Bronchial epithelial cell (primary cell): ENCODE results near the gene EPHB1. TPM values are rescaled to one million over a fixed set of nuclear protein-coding genes. Genes with fewer than 3 reads are reported as not detected.

Source experiments
- DNase-seq: peaks from one replicate; pipeline ENCODE4 v3.0.0-alpha.2; 2010; ENCODE audit warnings: low read depth
- FAIRE-seq: peaks from 2 replicates; lab custom pipeline; 2011; peaks lifted over from hg19 to GRCh38; lab: Jason Lieb, UNC
- H3K27me3 ChIP-seq: 2 replicates; pipeline ENCODE4 v1.5.1; 2011; ENCODE audit warnings: low read length; ENCODE audit not compliant: control insufficient read depth, insufficient read depth
- H3K36me3 ChIP-seq: 2 replicates; pipeline ENCODE4 v1.5.1; 2011; ENCODE audit warnings: low read length; ENCODE audit not compliant: control insufficient read depth, insufficient read depth
- H3K4me3 ChIP-seq: 2 replicates; pipeline ENCODE4 v1.5.1; 2011; ENCODE audit warnings: mild to moderate bottlenecking, low read depth, low read length, control low read depth
- total RNA-seq: library from RNA; depleted of rRNA; stranded (reverse); fragments of >200 nt; gene quantifications from 2 replicates; pipeline ENCODE4 v1.2.1, GENCODE V29; 2014
- TF ChIP-seq, protein P1 (sequence below): IDR thresholded peaks from 2 replicates; pipeline ENCODE4 v1.5.1; 2011; ENCODE audit warnings: mild to moderate bottlenecking, moderate library complexity, low read length, control low read depth, inconsistent platforms; ENCODE audit not compliant: insufficient read depth, severe bottlenecking

Gene EPHB1
- total RNA-seq, 1 donor from 2014 or later: under 0.01 TPM

DNA sequence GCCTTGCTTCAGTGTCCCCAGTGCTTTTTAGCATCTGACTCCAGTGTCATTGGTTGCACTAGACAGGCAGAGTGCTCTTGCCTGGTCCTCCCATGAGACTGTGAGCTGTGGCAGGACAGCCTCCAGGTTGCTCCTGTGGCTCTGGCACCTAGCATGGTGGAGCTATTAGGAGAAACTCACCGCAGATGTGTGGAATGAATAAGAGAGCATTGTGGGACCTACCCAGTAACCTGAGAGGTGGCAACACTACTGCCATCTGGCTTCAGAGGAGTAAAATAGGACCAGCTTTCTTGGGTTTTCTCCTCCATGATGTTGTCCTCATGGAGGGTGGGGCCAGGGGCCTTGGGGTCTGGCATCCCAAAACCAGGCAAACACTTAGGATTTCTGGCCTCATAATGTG is 183.6 kb downstream of the EPHB1 start:
- no peak for FAIRE-seq

DNA sequence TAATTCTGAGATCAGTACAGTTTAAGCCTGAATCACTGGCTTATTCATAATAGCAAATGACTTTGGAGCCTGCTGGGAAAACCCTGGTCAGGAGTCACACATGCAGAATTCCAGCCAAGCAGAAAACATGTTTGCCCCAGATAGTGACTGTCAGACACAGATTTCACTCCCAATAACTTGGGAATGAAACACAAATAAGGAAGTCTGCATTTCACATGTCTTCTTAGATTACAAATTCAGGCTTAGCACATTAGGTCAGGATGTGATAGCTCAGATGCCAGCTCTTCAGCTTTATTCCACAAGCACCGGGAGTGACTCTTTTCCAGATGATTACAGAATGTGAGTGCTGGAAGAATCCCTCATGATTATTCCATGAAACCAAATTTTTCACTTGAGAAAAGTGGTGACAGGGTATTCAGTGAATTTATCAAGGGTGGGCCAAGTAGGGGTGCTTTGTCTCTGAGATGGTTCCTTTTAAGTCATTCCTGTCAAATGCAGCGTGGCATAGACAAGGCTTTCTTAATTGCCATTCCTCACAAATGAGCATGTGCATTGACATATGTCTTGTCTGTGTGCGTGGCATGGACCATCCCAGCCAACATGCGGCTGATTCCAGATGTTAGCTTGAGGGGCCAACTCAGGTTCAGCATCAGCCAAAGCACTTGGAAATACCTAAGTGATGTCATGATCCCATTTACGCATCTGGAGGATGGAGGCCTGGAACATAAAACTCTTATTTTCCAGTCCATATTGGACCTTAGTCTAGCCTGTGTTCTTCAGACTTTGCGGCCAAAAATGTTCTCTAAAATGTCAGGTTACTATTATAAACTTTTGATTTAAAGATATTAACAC is 191.0 kb downstream of the EPHB1 start:
- TF ChIP-seq, protein P1, sequence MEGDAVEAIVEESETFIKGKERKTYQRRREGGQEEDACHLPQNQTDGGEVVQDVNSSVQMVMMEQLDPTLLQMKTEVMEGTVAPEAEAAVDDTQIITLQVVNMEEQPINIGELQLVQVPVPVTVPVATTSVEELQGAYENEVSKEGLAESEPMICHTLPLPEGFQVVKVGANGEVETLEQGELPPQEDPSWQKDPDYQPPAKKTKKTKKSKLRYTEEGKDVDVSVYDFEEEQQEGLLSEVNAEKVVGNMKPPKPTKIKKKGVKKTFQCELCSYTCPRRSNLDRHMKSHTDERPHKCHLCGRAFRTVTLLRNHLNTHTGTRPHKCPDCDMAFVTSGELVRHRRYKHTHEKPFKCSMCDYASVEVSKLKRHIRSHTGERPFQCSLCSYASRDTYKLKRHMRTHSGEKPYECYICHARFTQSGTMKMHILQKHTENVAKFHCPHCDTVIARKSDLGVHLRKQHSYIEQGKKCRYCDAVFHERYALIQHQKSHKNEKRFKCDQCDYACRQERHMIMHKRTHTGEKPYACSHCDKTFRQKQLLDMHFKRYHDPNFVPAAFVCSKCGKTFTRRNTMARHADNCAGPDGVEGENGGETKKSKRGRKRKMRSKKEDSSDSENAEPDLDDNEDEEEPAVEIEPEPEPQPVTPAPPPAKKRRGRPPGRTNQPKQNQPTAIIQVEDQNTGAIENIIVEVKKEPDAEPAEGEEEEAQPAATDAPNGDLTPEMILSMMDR: no peak
- H3K36me3 ChIP-seq: no peaks in the 10 kb centered on the region
- peak; percentile 4 for DNase-seq
- no peak for FAIRE-seq
- no peaks in the 10 kb centered on the region for H3K27me3 ChIP-seq
- H3K4me3 ChIP-seq: no peak overlapping the region

More for the DNA sequence above, 183.6 kb downstream of the EPHB1 start:
- H3K4me3 ChIP-seq: no peak overlapping the region
- DNase-seq: no peak
- no peaks in the 10 kb centered on the region for H3K27me3 ChIP-seq
- no peaks in the 10 kb centered on the region for H3K36me3 ChIP-seq
- TF ChIP-seq, protein P1: no peak

DNA sequence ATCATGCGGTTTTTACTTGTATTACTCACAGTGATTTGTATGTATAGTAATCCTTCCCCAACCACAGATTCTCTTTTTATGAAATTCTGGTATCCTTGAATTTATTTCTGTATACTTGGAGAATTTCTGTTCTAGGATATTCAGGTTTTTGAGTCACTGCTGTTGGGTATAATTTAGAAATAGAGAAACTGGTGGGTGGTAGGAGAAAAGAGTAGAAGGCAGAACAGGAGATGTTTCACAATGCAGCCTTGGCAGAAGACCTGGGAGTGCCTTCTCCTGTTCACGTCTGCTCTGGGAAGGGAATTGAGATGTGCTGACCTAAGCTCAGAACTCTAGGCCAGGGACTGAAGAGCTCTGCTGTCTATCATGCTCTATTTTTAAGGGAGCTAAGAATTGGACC is 193.6 kb downstream of the EPHB1 start:
- Histone ChIP-seq H3K4me3 (no peak overlapping the region), H3K27me3 (no peaks in the 10 kb centered on the region), H3K36me3 (no peaks in the 10 kb centered on the region)
- FAIRE-seq (no peak), DNase-seq (no peak)
- TF ChIP-seq, protein P1: no peak

DNA sequence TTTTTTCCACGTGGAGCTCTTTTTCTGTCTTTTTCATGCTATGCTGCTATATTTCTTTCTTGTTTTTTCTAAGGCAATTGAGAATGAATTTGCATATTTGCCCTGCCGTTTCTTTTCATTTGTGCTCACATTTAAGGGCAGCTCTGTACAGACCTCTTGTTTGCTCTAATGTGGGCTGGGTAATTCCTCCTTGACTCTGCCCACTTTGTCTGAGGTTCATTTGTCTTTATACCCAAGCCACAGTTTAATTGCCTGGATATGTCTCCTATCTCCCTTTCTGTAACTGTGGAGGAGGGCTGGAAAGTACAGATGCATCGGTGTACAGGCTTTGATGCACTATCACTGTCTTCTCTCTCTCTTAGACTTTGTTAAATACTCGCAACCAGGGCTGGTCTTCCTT is 195.9 kb downstream of the EPHB1 start:
- no peak for FAIRE-seq
- TF ChIP-seq, protein P1: no peak
- Histone ChIP-seq H3K27me3 (no peaks in the 10 kb centered on the region), H3K4me3 (no peak overlapping the region), H3K36me3 (no peaks in the 10 kb centered on the region)
- DNase-seq: no peak

DNA sequence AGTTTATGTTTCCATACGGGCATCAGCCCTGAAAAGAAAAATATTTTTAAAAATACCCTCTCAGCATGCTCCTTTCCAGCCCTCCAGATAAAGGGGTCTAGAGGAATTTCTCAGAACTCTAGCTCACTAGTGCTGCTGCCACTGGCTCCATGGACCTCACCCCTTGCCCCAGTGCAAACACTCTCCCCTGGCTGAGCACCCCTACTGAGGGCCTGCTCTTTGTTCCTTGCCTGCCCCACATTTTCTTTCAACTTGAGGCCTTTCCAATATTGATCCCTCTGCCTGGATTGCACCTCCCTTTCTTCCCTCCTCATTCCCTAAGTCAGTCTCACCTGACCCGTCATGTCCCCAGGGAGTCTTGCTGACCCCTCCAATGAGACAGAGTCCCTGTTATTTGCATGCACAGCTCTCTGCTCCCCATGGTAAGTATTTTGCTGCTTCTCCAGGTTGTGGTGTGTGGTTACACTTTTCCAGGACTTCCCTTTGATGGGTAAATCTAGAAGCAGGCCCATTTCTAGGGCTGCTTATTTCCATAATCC is 196.5 kb downstream of the EPHB1 start:
- FAIRE-seq: no peak
- DNase-seq: no peak
- H3K36me3 ChIP-seq: no peaks in the 10 kb centered on the region
- no peaks in the 10 kb centered on the region for H3K27me3 ChIP-seq
- no peak overlapping the region for H3K4me3 ChIP-seq
- TF ChIP-seq, protein P1: no peak
